Adipose tissue (tissue), 3 donors: Measurements from ENCODE around the gene COA5. TPM values are rescaled to one million over a fixed set of nuclear protein-coding genes. Genes with fewer than 3 reads are reported as not detected.
"Not testable (repeated sequence)": the region's sequence is repeated elsewhere in the genome, so short reads cannot be mapped to it uniquely, and the experiment has no call there.

Source experiments
- H3K27ac ChIP-seq: one replicate; pipeline ENCODE4 v1.5.1; 2013; ENCODE audit warnings: low read depth, low read length
- WGBS, 3 donors: extraction: QIAGEN DNeasy Blood & Tissue Kit; methylation state at CpG; one replicate each; pipeline ENCODE4 v1.1.7; 2013; 5-methylcytosine and 5-hydroxymethylcytosine counted together
- polyA plus RNA-seq, 3 donors: library from polyadenylated mRNA; stranded (reverse); fragments of 200-250 nt; gene quantifications; one replicate each; pipeline ENCODE4 v1.2.3, GENCODE V29; 2013
- donor health status: healthy with polysubstance abuse.
- donor health status: Bipolar disorder and iron deficiency.
- donor health status: healthy.

COA5 gene
- polyA plus RNA-seq, 3 donors: 16.0 to 45.1 (median 19.3) TPM

DNA sequence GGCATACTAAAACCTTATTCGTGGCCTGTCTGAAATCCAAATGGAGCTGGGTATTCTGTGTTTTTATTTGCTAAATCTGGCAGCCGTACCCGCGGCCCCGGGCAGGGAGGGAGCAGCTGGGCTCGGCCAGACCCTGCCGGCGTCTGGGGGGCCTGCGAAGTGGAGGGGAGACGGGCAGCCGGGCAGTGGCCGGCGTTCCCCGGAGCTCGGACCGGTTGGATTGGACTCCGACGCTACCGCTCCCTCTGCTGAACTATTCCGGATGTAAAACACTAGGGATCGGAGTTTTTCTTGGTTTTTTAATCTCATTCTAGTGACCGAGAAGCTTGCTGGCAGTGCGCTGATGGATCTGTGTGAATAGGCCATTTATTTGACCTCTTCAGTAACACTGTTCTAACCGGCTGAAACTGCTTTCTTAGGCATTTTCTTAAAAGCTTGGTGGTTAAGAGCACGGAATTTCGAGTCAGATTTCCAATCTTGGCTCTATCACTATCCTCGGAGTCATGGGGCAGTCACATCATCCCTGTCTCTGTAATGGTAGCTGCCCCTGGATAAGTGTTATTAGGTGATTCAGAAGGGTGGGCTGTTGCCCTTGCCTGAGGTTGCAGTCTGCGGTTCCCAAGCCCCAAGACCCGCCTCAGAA, 771 bp upstream of the COA5 start:
- H3K27ac ChIP-seq: peak overlapping the region; percentile 91
- WGBS, 3 donors: 1 to 3% (median 2%) methylated on average over 29 of the region's 29 CpGs

DNA sequence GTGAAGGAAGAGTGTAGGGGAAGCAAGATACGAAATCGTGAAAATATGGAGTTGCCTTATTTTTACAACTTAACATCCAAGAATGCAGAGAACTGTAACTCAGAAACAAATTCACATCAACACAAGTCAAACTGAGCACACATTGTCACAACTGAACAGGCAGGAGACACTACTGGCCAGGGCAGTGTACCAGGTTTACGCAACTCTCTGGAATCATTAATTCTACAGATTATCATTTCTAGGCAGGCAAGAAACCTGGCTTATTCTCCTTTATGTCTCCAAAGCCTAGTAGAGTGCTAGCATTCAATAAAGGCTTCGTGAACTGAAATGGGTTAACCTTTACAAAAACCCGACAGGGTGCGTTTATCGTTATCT, 584 bp downstream of the COA5 start:
- WGBS, 3 donors: 5% methylated on average over 7 of the region's 7 CpGs

DNA sequence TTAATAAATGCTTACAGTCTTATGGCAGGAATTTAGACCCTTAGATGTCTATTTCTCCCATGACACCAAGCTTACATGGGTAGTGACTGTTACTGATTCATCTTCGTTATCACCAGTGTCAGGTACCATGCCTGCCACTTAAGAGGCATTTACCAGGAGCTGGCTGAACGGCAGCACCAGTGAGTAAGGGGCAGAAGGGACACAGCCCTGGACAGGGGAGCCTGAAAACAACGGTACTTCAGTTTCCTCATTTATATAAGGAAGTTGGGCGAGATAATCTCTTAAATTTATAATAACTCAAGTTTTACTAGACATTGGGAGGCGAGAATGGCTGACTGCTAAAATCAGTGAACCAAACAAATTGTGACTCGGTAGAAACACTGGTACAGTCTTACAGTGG, 1.2 kb downstream of the COA5 start:
- WGBS, 3 donors: 40 to 47% (median 46%) methylated on average over 6 of the region's 6 CpGs
- no peak overlapping the region for H3K27ac ChIP-seq

More for the DNA sequence above, 584 bp downstream of the COA5 start:
- no peak overlapping the region for H3K27ac ChIP-seq

DNA sequence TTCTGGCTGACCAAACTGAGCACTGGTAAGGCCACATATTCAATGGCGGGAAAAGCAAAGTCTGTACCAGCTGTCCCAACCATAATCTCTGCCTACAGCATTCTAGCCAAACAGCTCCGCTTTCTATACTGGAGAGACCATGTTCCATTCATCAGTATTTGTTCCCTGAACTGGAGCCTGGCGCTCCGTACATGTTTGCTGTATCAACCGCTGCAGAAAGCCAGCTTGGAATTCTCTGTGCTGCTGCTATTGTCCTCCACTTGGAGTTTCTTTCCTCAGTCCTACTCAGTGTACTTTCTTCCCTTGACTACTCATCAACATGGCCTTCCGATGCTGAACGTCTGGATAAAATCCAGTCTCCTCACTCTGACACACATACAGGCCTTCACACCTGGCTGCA, 1.9 kb downstream of the COA5 start:
- WGBS, 3 donors: 37 to 90% (median 89%) methylated on average over 7 of the region's 7 CpGs
- H3K27ac ChIP-seq: no peak overlapping the region

DNA sequence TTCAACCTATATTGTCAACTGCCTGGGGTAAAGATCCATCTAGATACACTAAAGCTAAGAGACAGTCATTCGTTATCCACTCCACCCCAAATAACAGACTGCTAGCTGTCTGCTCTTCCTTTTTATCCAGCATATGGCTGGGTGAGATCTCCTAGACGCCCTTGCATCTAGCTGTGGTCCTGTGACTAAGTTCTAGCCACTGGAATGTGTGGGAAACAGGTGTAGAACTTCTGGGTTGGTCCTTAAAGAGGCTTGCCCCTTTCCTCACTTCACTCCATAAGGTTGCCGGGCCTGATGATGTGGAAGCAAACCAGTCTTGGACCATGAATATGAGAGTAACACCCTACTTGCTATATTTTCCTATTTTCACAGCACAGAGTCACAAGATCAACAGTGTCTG, 3.2 kb downstream of the COA5 start:
- H3K27ac ChIP-seq: no peak overlapping the region
- WGBS, 3 donors: 74 to 85% (median 78%) methylated on average over 3 of the region's 3 CpGs

DNA sequence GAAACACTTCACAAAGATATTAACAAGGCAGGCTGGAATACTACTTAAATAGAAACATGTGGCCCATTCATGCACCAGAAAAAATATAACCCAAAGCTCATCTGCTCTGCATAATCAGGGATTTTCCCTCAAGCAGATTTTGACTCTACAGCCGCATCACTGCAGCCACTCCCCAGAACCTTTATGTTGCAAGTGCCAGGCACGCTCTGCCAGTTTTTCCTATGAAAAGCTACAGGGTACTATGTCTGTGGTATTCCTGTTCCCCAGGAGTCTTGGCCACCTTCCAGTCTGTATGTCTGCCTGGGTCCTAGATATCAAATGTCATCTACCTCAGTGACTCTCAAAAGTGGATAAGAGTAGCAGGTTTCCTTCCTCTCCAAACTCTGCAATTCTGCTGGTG, 3.8 kb downstream of the COA5 start:
- no peak overlapping the region for H3K27ac ChIP-seq
- whole genome bisulfite sequencing, 3 donors: 75 to 87% (median 75%) methylated on average over 2 of the region's 2 CpGs

DNA sequence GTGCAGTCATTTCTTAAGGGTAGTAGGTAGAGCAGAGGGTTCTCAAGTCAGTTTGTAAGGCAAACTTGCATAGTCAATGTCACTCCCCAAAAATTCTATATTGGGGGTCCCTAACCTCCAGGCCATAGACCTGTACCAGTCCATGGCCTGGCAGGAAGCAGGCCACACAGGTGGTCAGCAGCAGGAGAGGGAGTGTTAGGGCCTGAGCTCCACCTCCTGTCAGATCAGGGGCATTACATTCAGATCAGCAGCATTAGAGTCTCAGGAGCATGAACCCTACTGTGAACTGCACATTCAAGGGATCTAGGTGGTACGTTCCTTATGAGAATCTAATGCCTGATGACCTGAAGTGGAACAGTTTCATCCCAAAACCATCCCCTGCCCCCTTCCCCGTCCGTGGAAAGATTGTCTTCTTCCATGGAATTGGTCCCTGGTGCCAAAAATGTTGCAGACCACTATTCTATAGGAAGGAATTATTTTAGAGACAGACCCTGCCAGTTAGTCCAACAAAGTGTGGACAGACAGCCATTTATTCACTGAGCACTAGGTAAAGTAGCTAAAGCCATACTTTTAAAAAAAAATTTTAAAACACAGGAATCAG, 6.7 kb downstream of the COA5 start:
- no peak overlapping the region for H3K27ac ChIP-seq
- 68 to 81% (median 77%) methylated on average over 3 of the region's 3 CpGs for WGBS, 3 donors

DNA sequence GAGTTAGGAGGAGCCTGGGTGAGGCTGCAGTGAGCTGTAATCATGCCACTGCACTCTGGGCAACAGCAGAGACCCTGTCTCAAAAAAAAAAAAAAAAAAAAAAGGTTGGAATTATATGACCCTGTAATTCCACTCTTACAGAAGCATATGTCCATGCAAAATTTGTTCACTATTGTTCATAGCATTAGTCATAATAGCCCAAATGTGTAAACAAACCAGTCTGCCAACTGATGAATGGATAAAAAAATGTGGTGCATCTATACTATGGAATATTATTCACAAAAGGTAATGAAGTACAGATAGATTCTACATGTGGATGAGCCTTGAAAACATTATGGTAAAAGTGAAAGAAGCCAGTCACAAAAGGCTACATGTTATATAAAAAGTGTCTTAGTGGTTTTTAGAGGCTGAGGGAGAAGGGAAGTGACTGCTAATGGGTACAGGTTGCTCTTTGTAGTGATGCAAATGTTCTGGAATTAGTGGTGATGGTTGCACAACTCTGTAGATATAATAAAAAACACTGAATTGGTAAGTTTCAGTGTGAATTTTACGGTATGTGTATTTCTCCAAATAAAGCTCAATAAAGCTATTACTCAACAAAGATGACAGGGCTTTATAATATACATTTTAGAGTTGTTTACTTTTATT, 9.4 kb downstream of the COA5 start:
- no peak overlapping the region for H3K27ac ChIP-seq
- 81 to 96% (median 93%) methylated on average over 1 of the region's 1 CpG for WGBS, 3 donors

DNA sequence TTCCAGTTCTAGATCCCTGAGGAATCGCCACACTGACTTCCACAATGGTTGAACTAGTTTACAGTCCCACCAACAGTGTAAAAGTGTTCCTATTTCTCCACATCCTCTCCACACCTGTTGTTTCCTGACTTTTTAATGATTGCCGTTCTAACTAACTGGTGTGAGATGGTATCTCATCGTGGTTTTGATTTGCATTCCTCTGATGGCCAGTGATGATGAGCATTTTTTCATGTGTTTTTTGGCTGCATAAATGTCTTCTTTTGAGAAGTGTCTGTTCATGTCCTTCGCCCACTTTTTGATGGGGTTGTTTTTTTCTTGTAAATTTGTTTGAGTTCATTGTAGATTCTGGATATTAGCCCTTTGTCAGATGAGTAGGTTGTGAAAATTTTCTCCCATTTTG, 13.6 kb downstream of the COA5 start:
- WGBS, 3 donors: 67 to 85% (median 75%) methylated on average over 2 of the region's 4 CpGs
- not testable (repeated sequence) for H3K27ac ChIP-seq

DNA sequence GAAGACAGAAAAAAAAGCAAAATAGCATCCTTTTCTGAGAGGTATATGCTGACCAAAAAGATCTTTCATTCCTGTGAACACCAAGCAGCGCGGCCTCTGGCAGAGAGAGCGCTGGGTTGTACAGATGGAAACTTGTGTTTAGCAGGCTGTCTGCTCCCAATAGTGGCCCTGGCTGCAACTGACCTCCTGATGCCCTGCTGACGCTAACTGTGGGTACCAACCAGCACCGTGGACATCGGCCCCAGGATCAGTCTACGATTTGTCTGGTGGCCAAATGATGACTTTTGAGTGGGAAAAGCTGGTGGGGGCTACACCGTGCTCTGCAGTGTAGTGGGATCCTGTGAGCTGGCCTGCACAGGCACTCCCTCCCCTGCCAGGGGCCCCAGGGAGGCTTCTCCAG, 15.7 kb downstream of the COA5 start:
- WGBS, 3 donors: 95 to 98% (median 98%) methylated on average over 8 of the region's 8 CpGs

DNA sequence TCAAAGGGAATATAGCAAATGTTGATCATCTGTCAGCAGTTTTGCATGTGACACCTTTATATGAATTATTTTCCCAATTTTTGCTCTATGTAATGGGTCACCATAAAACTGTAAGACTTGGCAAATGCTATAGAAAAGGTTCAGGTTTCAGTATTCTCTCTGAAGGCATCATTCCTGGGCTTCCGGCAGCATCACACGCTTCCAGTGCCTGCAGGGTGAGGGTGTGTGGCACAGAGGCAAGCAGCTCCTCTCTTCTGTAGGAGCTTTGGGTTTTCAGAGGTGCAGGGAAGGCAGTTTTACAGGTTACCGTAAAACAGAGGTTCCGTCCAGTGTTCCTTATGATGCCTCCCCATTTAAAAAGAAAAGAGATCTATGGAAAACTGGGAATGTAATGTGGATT, 18.8 kb downstream of the COA5 start:
- WGBS, 3 donors: 96 to 97% (median 97%) methylated on average over 4 of the region's 4 CpGs
- H3K27ac ChIP-seq: no peak overlapping the region

More for the DNA sequence above, 15.7 kb downstream of the COA5 start:
- no peak overlapping the region for H3K27ac ChIP-seq

DNA sequence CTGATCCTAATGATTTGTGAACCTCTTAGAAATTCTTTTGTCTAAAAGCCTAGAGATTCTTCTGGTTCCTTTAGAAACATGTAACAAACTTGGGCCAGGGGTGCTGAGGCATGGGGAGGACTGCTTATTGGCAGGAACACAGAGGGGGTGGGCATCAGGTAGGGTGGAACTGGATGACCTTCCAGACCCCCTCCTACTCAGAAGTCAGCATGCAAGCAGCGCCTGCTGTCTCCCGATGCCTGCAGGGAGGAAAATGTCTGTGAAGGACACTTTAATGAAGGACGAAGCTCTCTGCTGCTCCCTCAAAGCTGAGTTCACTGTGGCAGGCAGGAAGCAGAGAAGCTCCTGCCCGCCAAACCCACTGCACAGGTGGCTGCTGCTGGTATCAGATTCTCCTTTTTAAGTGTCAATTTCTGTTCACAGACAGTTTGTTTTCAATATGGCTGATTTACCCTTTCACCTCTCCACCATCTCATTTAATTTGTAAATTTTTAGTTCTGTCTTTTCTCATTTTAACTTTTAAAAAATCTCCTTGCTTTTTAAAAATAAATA, 19.4 kb downstream of the COA5 start:
- WGBS, 3 donors: 77 to 83% (median 81%) methylated on average over 4 of the region's 4 CpGs
- H3K27ac ChIP-seq: no peak overlapping the region

DNA sequence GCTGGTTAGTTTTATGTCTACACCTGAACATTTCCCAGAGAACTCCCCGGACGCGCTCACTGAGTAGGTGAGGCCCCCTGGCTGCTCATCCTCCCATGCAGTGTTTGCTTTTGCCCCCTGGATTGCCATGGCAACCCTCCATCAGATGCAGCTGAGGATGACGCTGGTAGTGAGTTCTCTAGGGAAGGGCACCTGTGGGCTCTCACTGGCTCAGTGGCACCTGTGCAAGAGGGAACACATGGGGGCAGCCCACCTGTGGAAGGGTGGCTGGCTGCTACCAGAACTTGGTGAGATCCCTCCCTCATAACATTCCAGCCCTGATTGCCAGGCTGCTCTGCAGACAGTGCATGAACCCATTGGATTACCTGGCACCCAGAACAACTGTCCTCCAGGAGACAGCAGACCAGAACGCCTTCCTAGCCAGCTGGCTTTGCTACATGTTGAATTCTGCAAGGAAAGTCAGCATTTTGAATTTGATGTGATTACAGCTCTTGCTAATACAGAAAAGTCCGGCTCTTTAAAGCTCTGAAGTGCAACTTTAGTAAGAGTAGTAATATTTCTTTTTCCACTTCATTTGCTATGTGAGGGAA, 21.7 kb downstream of the COA5 start:
- 85 to 94% (median 90%) methylated on average over 6 of the region's 6 CpGs for WGBS, 3 donors
- no peak overlapping the region for H3K27ac ChIP-seq

DNA sequence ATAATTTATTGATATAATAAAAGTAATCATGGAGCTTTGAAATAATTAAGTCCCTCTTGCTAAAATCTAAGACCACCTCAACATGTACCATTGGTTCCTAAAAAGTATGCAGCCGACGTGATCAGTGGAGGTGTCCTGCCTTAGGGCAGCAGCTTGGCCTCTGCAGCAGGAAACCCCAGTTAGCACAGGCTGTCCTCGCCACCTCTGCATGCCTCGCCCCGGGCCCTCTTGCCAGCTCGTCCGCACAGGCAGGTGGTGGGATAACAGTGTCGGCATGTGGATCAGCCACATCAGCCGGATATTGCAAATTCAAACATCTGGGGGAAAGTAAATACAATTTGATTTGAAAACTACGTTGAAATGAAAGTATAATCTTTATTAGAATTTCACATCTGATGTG, 22.9 kb downstream of the COA5 start:
- 91 to 96% (median 94%) methylated on average over 10 of the region's 10 CpGs for WGBS, 3 donors
- H3K27ac ChIP-seq: no peak overlapping the region

DNA sequence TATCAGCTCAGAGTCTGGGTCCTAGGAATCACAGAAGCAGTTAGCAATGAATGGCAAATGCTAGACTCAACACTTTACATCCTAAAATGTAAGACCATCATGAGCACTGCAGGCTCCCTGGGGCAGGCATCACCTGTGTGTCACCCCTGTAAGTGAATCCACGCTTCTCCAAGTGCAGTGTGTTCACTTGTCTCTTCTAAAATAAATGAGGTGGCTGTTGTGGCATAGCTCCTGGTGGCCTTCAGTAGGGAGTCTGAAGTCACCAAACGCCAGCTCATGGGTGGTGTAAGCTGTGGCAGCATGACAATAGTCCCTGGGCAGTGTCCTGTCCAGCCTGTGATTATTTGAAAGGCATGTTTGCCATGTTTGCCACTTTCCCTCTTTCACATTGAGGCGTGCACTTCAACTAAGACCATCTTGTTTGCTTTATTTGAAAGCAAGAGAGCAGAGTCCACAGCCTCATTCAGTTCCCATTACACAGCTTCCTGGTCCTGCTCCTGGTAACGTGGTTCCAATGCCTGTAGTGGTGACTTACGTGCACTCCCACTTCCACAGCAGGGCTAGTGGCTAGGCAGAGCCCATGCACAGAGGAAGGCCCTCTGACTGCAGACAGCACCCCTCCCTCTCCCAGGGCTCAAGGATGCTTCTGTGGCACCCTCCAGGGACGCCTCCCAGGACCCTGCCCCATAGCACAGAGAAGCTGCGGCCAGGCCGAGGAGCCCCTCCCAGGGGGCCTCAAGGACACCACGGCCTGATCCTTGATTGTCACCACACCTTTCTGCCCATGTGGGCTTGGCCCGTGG, 24.3 kb downstream of the COA5 start:
- no peak overlapping the region for H3K27ac ChIP-seq
- WGBS, 3 donors: 82 to 92% (median 85%) methylated on average over 10 of the region's 10 CpGs

DNA sequence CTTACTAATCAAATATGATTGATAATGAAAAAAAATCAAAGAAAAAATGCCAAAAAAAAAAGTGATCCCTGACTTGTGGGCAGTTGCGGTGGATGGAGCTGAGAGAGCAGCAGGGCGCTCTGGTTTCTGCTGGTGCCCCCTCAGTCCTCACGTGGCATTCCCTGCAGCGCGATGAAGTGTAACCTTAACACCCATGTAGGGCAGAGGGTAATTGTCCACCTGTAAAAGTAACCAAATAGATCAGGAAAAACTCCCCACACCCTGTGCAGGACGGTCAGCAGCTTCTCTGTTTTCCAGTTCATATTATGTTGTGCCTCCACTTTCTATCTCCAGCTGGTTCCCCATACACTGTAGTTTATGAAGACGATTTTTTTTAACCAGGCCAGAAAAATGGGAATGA, 25.0 kb downstream of the COA5 start:
- WGBS, 3 donors: 93 to 96% (median 93%) methylated on average over 7 of the region's 7 CpGs
- H3K27ac ChIP-seq: no peak overlapping the region

DNA sequence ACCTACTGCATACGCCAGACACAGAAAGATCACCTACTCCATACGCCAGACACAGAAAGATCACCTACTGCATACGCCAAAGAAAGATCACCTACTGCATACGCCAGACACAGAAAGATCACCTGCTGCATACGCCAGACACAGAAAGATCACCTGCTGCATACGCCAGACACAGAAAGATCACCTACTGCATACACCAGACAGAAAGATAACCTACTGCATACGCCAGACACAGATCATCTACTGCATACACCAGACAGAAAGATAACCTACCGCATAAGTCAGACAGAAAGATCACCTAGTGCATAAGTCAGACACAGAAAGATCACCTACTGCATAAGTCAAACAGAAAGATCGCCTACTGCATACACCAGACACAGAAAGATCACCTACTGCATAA, 25.8 kb downstream of the COA5 start:
- 94 to 97% (median 96%) methylated on average over 9 of the region's 9 CpGs for WGBS, 3 donors
- H3K27ac ChIP-seq: no peak overlapping the region

DNA sequence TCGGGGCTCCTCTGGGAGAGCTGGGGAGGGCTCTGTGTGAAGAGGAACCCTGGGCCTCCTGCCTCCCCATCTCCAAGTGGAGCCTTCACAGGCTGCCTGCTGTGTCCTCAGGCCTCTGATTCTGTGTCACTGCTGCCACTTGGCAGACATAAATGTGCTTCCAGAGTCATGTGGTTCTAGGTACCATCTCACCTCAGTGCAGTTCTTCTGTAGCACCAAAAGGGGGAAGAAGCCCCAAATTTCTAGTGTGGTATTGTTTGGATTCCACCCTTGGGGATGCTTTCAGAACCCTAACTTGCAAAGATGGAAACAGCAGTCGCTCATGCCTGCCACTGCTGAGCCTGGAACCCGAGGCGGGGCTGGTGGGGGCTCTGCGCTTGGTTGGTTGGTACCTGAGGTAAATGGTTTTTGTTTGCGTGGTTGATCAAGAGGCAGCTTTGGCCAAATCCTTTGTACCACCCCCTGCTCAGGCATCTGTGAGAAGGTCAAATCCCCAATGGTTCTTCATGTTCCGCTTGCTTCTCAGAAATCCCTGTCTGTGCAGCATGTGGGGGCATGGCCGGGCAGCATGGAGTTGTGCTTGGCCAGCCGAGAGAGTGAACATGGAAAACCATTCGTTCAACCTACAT, 27.5 kb downstream of the COA5 start:
- 93 to 94% (median 93%) methylated on average over 10 of the region's 10 CpGs for WGBS, 3 donors
- H3K27ac ChIP-seq: no peak overlapping the region
